ENCODE results near the gene LITAF.
"Not testable (repeated sequence)": the region's sequence is repeated elsewhere in the genome, so short reads cannot be mapped to it uniquely, and the experiment has no call there.

The LITAF gene

GRCh38 chr16:11575223-11575589 lies 11.5 kb downstream of the LITAF start:
- no peak for DNase-seq (ENCODE audit: low read depth in 2 of 2)

GRCh38 chr16:11572301-11572995 lies 14.3 kb downstream of the LITAF start:
- peak; percentile 36 to 42 for DNase-seq (ENCODE audit: low read depth in 2 of 2)

- DNase-seq (ENCODE audit: low read depth in 2 of 2) = no peak
Observed at GRCh38 chr16:11571549-11571948, 15.2 kb downstream of the LITAF start.

GRCh38 chr16:11570806-11571205 lies 15.9 kb downstream of the LITAF start:
- no peak for DNase-seq (ENCODE audit: low read depth in 2 of 2)

GRCh38 chr16:11570258-11570657 lies 16.5 kb downstream of the LITAF start:
- no peak for DNase-seq (ENCODE audit: low read depth in 2 of 2)

- DNase-seq (ENCODE audit: low read depth in 2 of 2) = no peak
Observed at GRCh38 chr16:11566398-11566797, 20.3 kb downstream of the LITAF start.

- no peak for DNase-seq (ENCODE audit: low read depth in 2 of 2)
Observed at GRCh38 chr16:11565665-11566064, 21.1 kb downstream of the LITAF start.

- DNase-seq (ENCODE audit: low read depth in 2 of 2) = no peak
Observed at GRCh38 chr16:11564046-11564926, 22.4 kb downstream of the LITAF start.

- DNase-seq (ENCODE audit: low read depth in 2 of 2) = no peak
Observed at GRCh38 chr16:11563493-11564040, 23.2 kb downstream of the LITAF start.

- DNase-seq (ENCODE audit: low read depth in 2 of 2) = no peak
Observed at GRCh38 chr16:11562941-11563340, 23.8 kb downstream of the LITAF start.

- no peak for DNase-seq (ENCODE audit: low read depth in 2 of 2)
Observed at GRCh38 chr16:11562411-11562810, 24.3 kb downstream of the LITAF start.

GRCh38 chr16:11561856-11562255 lies 24.9 kb downstream of the LITAF start:
- no peak for DNase-seq (ENCODE audit: low read depth in 2 of 2)

GRCh38 chr16:11561454-11561805 lies 25.3 kb downstream of the LITAF start:
- DNase-seq (ENCODE audit: low read depth in 2 of 2) = no peak

GRCh38 chr16:11560701-11561453 lies 25.8 kb downstream of the LITAF start:
- DNase-seq (ENCODE audit: low read depth in 2 of 2) = peak; percentile 44 to 48

GRCh38 chr16:11558308-11558823 lies 28.4 kb downstream of the LITAF start:
- not testable (repeated sequence) for DNase-seq (ENCODE audit: low read depth in 2 of 2)

GRCh38 chr16:11557801-11558200 lies 28.9 kb downstream of the LITAF start:
- no peak for DNase-seq (ENCODE audit: low read depth in 2 of 2)

GRCh38 chr16:11556945-11557720 lies 29.6 kb downstream of the LITAF start:
- DNase-seq (ENCODE audit: low read depth in 2 of 2) = no peak

GRCh38 chr16:11556214-11556819 lies 30.4 kb downstream of the LITAF start:
- no peak for DNase-seq (ENCODE audit: low read depth in 2 of 2)

GRCh38 chr16:11554053-11554452 lies 32.7 kb downstream of the LITAF start:
- no peak for DNase-seq (ENCODE audit: low read depth in 2 of 2)

GRCh38 chr16:11553371-11553770 lies 33.3 kb downstream of the LITAF start:
- DNase-seq (ENCODE audit: low read depth in 2 of 2) = no peak

- no peak for DNase-seq (ENCODE audit: low read depth in 2 of 2)
Observed at GRCh38 chr16:11552440-11552839, 34.3 kb downstream of the LITAF start.

All from stimulated activated CD8-positive, alpha-beta memory T cell treated with anti-CD3 and anti-CD28 coated beads, Interleukin-2, amount 100 ng/mL, for 1 hour (primary cell).